Posterior cingulate gyrus (tissue), 11 donors: Measurements from ENCODE around the gene TMEM115.

Experiments
- DNase-seq, 10 donors: peaks; one replicate each; pipeline versions ENCODE4 v3.0.0 to v3.0.0-alpha.2; 2020 to 2021; ENCODE audit warnings: mixed read lengths in 3 of 10
- intact Hi-C: fragments of 100-400 bp; cut with DNase I; formaldehyde crosslinking; loops from one replicate; pipeline ENCODE4 v1.15.1; 2023

Gene TMEM115

DNA sequence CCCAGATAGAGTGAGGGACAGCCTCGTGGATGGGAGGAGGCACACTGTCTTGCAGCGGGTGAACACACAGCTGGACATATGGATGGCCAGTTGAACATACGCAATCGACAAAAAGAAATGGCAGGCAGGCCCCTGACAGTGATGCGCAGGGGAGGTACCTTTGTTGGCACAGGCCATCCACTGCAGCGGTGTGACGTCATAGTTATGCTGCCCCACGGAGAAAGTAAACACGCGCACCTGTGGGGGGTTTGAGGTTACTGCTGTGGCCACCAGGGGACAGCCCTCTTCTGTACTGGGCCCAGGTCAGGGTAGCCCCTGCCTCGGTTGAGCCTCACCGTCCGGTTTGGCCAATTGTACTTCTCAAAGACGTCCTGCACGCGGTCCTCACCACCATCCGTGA is 19.4 kb upstream of the TMEM115 start:
- intact Hi-C loops = no loop called here
- DNase-seq = no peak

- no peak for DNase-seq
- intact Hi-C loops = no loop called here
These were observed 18.7 kb upstream of the TMEM115 start for GRCh38 chr3:50378024-50378423.

DNA sequence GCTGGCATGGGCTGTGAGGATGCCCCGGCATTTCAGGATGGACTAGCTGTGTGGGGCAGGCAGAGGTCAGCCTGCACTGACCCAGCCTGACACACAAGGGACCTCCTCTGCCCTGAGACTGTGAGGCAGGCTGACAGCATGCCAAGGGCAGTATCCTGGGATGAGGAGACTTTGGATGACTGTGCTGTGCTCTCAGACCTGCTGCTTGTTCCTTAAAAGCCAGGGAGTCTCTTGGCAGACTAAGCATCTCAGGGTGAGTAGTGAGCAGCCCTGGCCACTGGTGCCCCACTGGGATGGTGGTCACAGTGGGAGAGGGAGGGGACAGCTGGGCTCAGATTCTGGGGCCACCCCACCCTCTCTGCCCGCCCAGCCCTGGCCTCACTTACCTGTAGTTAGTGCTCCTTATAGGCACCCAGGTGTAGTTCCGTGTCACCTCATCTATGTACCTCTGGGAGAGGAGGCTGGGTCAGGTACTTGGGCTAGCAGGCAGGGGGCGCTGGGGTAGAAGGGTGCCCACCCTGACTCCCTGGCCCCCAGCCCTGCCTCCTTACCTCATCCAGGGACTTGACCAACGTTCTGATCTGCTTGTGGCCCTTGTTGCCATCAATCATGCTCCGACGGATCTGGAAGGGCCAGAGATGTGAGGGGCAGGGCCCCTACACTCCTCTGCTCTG is 16.1 kb upstream of the TMEM115 start:
- no peak for DNase-seq
- intact Hi-C loops = no loop called here

- DNase-seq = no peak
- intact Hi-C loops = loop anchor here (5.0 kb wide), 1 partner anchor 178 kb away; no protein-coding TSS in a partner anchor
These were observed 15.3 kb upstream of the TMEM115 start for GRCh38 chr3:50374363-50375257.

DNA sequence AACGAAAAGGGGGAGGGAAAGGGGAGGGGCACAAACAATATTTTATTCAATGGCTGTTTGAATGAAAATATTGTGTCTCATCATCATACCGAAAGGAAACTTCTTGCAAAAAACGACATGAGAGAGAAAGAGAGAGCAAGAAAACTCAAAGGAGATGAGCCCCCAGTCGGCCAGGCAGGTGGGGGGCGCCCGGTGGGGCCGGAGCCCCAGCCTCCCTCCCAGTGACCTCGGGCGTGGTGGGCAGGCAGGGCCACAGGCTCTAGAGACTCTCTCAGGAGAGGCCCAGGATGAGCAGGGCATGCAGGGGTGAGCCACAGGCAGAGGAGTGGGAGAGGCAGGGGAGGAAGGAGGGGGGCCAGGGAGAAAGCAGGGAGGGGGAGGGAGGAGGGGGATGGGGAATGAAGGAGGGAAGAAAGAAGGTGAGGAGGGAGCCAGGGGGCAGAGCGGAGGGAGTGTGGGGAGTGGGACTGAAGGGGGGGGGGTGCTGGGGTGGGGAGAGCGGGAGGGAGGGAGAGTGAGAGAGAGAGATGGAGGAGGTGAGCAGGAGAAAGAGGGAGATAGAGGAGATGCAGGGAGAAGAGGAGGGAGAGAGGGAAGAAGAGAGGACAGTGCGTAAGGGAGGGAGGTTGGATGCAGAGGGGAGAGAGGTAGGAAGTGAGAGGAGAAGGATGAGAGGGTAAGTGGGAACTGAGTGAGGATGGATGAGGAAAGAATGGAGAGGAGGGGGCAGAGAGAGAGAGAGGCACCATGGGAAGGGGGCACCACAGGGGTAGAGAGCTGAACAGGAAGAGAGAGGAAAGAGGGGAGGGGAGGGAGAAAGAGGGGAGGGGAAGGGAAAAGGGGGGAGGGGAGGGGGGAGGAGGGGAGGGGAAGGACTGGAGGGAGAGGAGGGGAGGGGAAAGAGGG is 14.1 kb upstream of the TMEM115 start:
- intact Hi-C loops = loop anchor here (5.0 kb wide), 1 partner anchor 179 kb away; no protein-coding TSS in a partner anchor
- DNase-seq = no peak

- no peak for DNase-seq
- intact Hi-C loops = loop anchor here (5.0 kb wide), 1 partner anchor 180 kb away; no protein-coding TSS in a partner anchor
These were observed 13.0 kb upstream of the TMEM115 start for GRCh38 chr3:50372349-50372748.

DNA sequence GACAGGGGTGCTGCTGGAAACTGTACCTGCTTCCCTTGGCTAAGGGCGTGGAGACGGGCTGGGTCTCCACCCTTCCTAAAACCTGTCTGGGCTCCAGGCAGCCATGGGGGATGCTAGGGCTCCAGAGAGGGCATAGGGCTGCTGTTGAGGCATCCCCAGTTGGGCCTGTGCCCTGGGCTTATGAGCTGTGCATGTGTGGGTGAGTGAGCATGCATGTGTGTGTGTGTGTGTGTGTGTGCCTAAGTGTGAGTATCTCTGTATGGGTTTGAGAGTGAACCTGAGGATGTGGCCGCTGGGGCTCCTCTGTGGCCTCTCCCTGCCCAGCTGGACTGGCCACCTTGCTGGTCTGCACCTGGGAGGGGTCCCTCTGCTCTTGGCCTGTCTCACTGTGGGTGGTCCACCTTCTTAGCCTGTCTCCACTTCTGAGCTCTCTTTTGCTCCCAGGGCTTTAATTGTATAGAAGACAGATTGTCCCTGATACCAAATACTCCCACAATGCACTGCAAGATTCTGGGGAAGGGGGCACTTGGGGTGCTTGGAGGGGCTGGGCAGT is 11.9 kb upstream of the TMEM115 start:
- DNase-seq = peak in 1 of 10 donors; percentile 53
- intact Hi-C loops = loop anchor here (5.0 kb wide), 1 partner anchor 181 kb away; no protein-coding TSS in a partner anchor

DNA sequence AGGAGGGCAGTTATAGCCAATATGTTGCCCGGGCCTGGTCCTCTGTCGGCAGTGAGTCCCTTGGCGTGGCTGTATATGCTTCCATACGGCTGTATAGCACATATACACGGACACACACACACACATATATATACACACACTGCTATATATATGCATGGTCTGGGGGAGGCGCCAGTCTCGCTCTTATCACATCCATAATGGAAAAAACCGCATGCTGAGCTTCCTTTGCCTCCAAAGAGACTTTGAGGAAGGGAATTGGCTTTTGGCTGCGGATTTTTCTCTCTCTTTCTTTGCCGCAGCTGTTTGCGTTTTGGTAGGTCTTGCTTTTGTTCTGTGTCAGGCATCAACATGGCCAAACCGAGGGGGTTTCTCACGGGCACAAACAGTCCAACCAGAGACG is 11.3 kb upstream of the TMEM115 start:
- intact Hi-C loops = loop anchor here (5.0 kb wide), 1 partner anchor 182 kb away; no protein-coding TSS in a partner anchor
- peak in 5 of 10 donors; percentile 45 to 89 (median 81) for DNase-seq

- DNase-seq = no peak
- intact Hi-C loops = no loop called here
These were observed 9.8 kb upstream of the TMEM115 start for GRCh38 chr3:50369012-50369670.

- intact Hi-C loops = no loop called here
- peak in 1 of 10 donors; percentile 74 for DNase-seq
These were observed 6.5 kb upstream of the TMEM115 start for GRCh38 chr3:50365842-50366220.

GRCh38 chr3:50365080-50365841 is 5.9 kb upstream of the TMEM115 start:
- peak; percentile 54 to 96 (median 72) for DNase-seq
- intact Hi-C loops = no loop called here

GRCh38 chr3:50364573-50365079 is 5.3 kb upstream of the TMEM115 start:
- DNase-seq = peak in 1 of 10 donors; percentile 88

DNA sequence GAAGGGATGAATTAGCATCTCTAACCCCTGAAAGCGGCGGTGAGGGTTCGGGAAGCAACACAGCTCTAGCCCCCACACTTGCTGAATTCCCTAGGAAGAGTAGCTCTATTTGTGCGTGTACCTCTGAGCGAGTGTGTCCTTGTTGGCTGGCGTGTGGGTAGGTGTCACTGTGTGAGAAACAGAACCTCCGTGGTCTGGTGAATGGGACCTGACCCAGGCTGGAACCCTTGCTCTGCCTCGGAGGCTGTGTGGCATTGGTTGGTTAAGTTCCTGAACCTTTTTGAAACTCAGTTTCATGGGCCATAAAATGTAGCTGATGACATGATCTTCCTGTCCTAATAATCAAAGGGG is 414 bp upstream of the TMEM115 start:
- no peak for DNase-seq
- intact Hi-C loops = loop anchor here (1.0 kb wide), 1 partner anchor 8 kb away; no protein-coding TSS in a partner anchor

More at GRCh38 chr3:50364573-50365079, 5.3 kb upstream of the TMEM115 start:
- intact Hi-C loops = no loop called here

GRCh38 chr3:50358355-50358910 is 888 bp downstream of the TMEM115 start:
- no peak for DNase-seq
- intact Hi-C loops = no loop called here

- no peak for DNase-seq
- intact Hi-C loops = no loop called here
These were observed 1.8 kb downstream of the TMEM115 start for GRCh38 chr3:50357481-50357880.

DNA sequence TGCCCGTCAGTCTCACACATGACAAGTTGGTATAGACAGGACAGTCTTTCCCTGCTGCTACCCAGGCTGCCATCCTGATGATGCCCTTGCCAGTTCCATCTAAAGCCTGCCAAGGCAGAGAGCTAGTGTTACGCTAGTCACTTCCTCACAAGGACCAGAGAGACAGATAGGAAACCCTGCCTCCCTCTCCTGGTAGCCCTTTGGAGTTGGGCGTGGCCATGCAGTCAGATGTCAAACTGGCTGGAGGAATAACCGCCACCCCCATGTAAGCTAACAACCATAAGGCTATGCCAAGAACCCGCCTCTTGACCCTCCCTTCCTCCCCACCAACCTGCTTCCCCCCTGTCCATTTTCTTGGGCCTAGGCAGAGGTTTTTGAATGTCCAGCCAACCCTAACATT is 2.8 kb downstream of the TMEM115 start:
- no peak for DNase-seq
- intact Hi-C loops = no loop called here

- intact Hi-C loops = no loop called here
- DNase-seq = no peak
These were observed 3.3 kb downstream of the TMEM115 start for GRCh38 chr3:50355829-50356552.

GRCh38 chr3:50354850-50355249 is 4.5 kb downstream of the TMEM115 start:
- intact Hi-C loops = no loop called here
- DNase-seq = no peak
